Measurements from ENCODE around the gene RTN4R.
"Not testable (repeated sequence)": the region's sequence is repeated elsewhere in the genome, so short reads cannot be mapped to it uniquely, and the experiment has no call there.

Gene RTN4R

GRCh38 chr22:20307448-20308447 lies 39.6 kb upstream of the RTN4R start:
- not testable (repeated sequence) for H3K4me3 ChIP-seq (ENCODE audit: low read length, poor library complexity, severe bottlenecking); H3K9ac ChIP-seq (ENCODE audit: low read depth, low read length, poor library complexity, severe bottlenecking); H4K20me1 ChIP-seq (ENCODE audit: insufficient read depth, low read length, poor library complexity, severe bottlenecking); H2AFZ ChIP-seq (ENCODE audit: low read length); H3F3A ChIP-seq (ENCODE audit: low read depth); H3K27me3 ChIP-seq (ENCODE audit: insufficient read depth, low read length, poor library complexity, severe bottlenecking); H3K36me3 ChIP-seq (ENCODE audit: insufficient read depth, low read length); H3K4me2 ChIP-seq (ENCODE audit: low read depth, low read length, poor library complexity, severe bottlenecking); H3K9me2 ChIP-seq (replicated peaks; ENCODE audit: low read depth, low read length); H3K79me2 ChIP-seq (ENCODE audit: insufficient read depth, low read length); H3K9me3 ChIP-seq (ENCODE audit: insufficient read depth, low read depth, low read length)
- peaks cover 11% of the 10 kb centered on the region for H3K4me1 ChIP-seq (ENCODE audit: insufficient read depth, low read length, poor library complexity, severe bottlenecking)

GRCh38 chr22:20306646-20307447 lies 38.7 kb upstream of the RTN4R start:
- peak overlapping the region; percentile 54 for H3K4me2 ChIP-seq (ENCODE audit: low read depth, low read length, poor library complexity, severe bottlenecking)
- H3F3A ChIP-seq (ENCODE audit: low read depth); H3K9me2 ChIP-seq (replicated peaks; ENCODE audit: low read depth, low read length); H3K79me2 ChIP-seq (ENCODE audit: insufficient read depth, low read length); H3K36me3 ChIP-seq (ENCODE audit: insufficient read depth, low read length); H4K20me1 ChIP-seq (ENCODE audit: insufficient read depth, low read length, poor library complexity, severe bottlenecking); H3K27me3 ChIP-seq (ENCODE audit: insufficient read depth, low read length, poor library complexity, severe bottlenecking); H2AFZ ChIP-seq (ENCODE audit: low read length); H3K4me3 ChIP-seq (ENCODE audit: low read length, poor library complexity, severe bottlenecking); H3K9me3 ChIP-seq (ENCODE audit: insufficient read depth, low read depth, low read length): not testable (repeated sequence)
- peaks cover 11% of the 10 kb centered on the region for H3K4me1 ChIP-seq (ENCODE audit: insufficient read depth, low read length, poor library complexity, severe bottlenecking)
- H3K9ac ChIP-seq (ENCODE audit: low read depth, low read length, poor library complexity, severe bottlenecking): peak overlapping the region; percentile 59

- no peaks in the 10 kb centered on the region for H3K9me2 ChIP-seq (replicated peaks; ENCODE audit: low read depth, low read length)
- H3K27me3 ChIP-seq (ENCODE audit: insufficient read depth, low read length, poor library complexity, severe bottlenecking): no peaks in the 10 kb centered on the region
- no peaks in the 10 kb centered on the region for H3K9me3 ChIP-seq (ENCODE audit: insufficient read depth, low read depth, low read length)
- H3K4me3 ChIP-seq (ENCODE audit: low read length, poor library complexity, severe bottlenecking): peak overlapping the region; percentile 40
- H3K79me2 ChIP-seq (ENCODE audit: insufficient read depth, low read length): no peaks in the 10 kb centered on the region
- TF ChIP-seq EZH2phosphoT487 (IDR thresholded peaks at IDR 0.05; ENCODE audit: borderline replicate concordance) (no peak), CTCF (conservative IDR thresholded peaks at IDR 0.05; ENCODE audit: low read length) (no peak)
- H3K9ac ChIP-seq (ENCODE audit: low read depth, low read length, poor library complexity, severe bottlenecking): peak overlapping the region; percentile 59
- peak overlapping the region; percentile 54 for H3K4me2 ChIP-seq (ENCODE audit: low read depth, low read length, poor library complexity, severe bottlenecking)
- no peaks in the 10 kb centered on the region for H3F3A ChIP-seq (ENCODE audit: low read depth)
- H2AFZ ChIP-seq (ENCODE audit: low read length): peak overlapping the region; percentile 76; the same call in 1 of the 2 replicates
- H4K20me1 ChIP-seq (ENCODE audit: insufficient read depth, low read length, poor library complexity, severe bottlenecking): no peaks in the 10 kb centered on the region
- H3K36me3 ChIP-seq (ENCODE audit: insufficient read depth, low read length): no peaks in the 10 kb centered on the region
- peaks cover 11% of the 10 kb centered on the region for H3K4me1 ChIP-seq (ENCODE audit: insufficient read depth, low read length, poor library complexity, severe bottlenecking)
Measured at GRCh38 chr22:20305894-20306645, 38.0 kb upstream of the RTN4R start.

- not testable (repeated sequence) for H3K27me3 ChIP-seq (ENCODE audit: insufficient read depth, low read length, poor library complexity, severe bottlenecking); H3K36me3 ChIP-seq (ENCODE audit: insufficient read depth, low read length); H3K4me3 ChIP-seq (ENCODE audit: low read length, poor library complexity, severe bottlenecking); H3K9me2 ChIP-seq (replicated peaks; ENCODE audit: low read depth, low read length); H4K20me1 ChIP-seq (ENCODE audit: insufficient read depth, low read length, poor library complexity, severe bottlenecking); H3F3A ChIP-seq (ENCODE audit: low read depth); H3K79me2 ChIP-seq (ENCODE audit: insufficient read depth, low read length); H3K9me3 ChIP-seq (ENCODE audit: insufficient read depth, low read depth, low read length)
- peak overlapping the region; percentile 76; the same call in 1 of the 2 replicates for H2AFZ ChIP-seq (ENCODE audit: low read length)
- peak overlapping the region; percentile 54 for H3K4me2 ChIP-seq (ENCODE audit: low read depth, low read length, poor library complexity, severe bottlenecking)
- H3K4me1 ChIP-seq (ENCODE audit: insufficient read depth, low read length, poor library complexity, severe bottlenecking): peaks cover 11% of the 10 kb centered on the region
- peak overlapping the region; percentile 59 for H3K9ac ChIP-seq (ENCODE audit: low read depth, low read length, poor library complexity, severe bottlenecking)
Measured at GRCh38 chr22:20305230-20305893, 37.2 kb upstream of the RTN4R start.

Data from Loucy (cell line).